ENCODE measurements around the gene FXR1.
"Not testable (repeated sequence)": the region's sequence is repeated elsewhere in the genome, so short reads cannot be mapped to it uniquely, and the experiment has no call there.

FXR1 gene

DNA sequence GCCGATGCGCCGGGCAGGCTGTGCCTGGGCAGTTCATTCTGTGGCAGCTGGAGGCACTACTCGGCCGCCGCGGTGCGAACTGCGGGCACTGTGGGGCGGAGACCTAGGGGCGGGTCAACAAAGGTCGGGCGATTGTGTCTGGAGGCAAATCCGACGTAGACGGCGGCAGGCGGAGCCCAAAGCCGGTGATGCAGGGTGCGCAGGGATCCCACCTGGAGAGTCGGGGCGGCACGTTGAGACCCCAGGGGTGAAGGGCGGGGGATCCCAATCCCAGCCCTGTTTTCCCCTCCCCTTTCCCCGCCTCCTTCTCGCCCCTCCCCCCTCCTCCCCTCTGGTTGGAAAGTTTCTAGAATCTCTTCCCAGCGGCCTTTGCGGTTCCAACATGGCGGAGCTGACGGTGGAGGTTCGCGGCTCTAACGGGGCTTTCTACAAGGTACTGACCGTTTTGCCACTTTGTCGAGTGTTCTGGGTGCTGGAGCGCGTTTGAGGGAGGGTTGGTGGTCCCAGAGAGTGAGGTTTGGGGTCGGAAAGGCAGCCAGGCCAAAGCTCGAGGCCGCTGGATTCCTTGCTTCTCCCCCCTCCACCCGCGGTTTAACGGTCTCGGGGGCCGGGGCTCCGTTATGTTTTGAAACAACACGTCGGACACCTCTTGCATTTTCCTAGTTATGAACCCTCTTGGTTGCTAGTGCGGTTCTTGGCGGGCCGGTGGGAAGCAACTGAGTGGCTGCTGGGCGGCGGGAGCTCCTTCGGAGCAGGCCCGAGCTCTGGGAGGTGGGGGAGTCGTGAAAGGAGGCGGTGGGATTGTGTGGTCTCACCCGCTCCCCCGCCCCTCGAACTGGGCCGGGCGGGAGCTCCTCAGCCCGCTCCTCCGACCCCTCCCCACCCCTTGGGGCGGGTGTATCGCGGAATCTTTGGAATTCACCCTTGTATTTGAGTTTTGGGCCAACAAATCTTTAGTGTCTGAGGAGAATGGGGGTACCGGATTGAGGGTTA, at the start of gene FXR1:
Gene FXR1 (plus strand): TSS at position 367 of the 993 bp plus-strand sequence. CDS start 16 bp downstream, at position 383.
- Histone ChIP-seq H3K9ac (ENCODE audit: low read length) (peak within 1 kb of the TSS; percentile 96), H3K4me1 (ENCODE audit: control insufficient read depth, insufficient read depth, low read length) (peaks cover 7% of the 10 kb centered on the region), H3K27me3 (ENCODE audit: control insufficient read depth, insufficient read depth, low read length) (no peaks in the 10 kb centered on the region), H3K36me3 (ENCODE audit: control insufficient read depth, insufficient read depth, low read length) (no peaks in the 10 kb centered on the region), H3K4me3 (ENCODE audit: low read length) (peak within 1 kb of the TSS; percentile 96), H3K9me3 (ENCODE audit: control insufficient read depth, low read length) (no peaks in the 10 kb centered on the region)

DNA sequence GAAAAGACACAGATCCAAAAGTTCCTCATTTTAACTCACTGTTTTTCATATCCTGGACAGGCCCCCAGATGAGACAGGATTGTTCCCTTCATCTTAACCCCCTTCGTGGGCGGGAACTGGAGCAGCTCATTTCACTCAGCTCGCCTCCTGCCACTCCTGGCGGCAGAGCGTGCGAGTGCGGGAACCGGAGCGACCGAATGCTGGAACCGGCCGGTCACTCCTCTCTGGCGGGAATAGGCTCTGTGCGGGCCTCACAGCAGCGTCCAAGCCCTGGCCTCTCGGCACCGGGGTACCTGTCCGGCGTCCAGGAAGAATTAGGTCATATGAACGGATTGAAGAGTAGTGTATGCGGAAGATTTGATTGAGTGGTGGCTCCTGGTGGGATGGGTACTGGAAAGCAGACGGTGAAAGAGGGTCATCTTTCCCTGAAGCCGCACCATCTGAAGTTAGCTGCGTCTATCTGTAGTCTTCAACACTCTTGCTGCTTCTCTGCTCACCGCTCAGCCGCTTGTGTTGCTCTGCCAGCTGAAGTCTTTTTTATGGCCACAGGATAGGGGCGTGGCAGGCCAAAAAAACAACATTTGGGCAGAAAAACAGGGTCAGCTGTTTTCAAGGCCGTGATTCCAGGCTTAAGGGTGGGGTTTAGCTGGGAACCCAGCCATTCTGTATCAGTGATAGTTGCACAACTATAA, 42.3 kb upstream of the FXR1 start:
- Histone ChIP-seq H3K9me3 (ENCODE audit: control insufficient read depth, low read length) (no peaks in the 10 kb centered on the region), H3K9ac (ENCODE audit: low read length) (no peak overlapping the region), H3K36me3 (ENCODE audit: control insufficient read depth, insufficient read depth, low read length) (no peaks in the 10 kb centered on the region), H3K4me1 (ENCODE audit: control insufficient read depth, insufficient read depth, low read length) (no peaks in the 10 kb centered on the region), H3K4me3 (ENCODE audit: low read length) (no peak overlapping the region), H3K27me3 (ENCODE audit: control insufficient read depth, insufficient read depth, low read length) (peaks cover 4% of the 10 kb centered on the region)

DNA sequence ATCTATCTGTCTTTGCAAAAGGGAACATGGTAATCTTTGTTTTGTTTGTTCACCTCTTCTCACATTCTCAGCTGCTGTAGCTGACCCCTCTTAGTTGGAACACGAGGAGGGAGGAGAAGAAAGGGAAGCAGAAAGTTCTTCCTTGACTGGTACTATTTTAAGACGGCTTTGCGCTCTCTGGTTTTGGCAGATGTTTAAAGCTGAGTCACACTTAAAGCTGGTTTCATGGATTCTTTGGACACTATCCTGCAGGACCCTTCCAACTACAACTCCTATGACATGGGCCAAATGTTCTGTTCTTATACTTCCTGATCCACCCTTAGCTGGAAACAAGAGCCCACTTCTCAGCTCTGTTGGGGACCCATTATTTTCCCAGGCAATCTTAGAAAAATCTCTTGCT, 40.6 kb upstream of the FXR1 start:
- Histone ChIP-seq H3K4me1 (ENCODE audit: control insufficient read depth, insufficient read depth, low read length) (no peaks in the 10 kb centered on the region), H3K9me3 (ENCODE audit: control insufficient read depth, low read length) (no peaks in the 10 kb centered on the region), H3K36me3 (ENCODE audit: control insufficient read depth, insufficient read depth, low read length) (no peaks in the 10 kb centered on the region), H3K9ac (ENCODE audit: low read length) (no peak overlapping the region), H3K27me3 (ENCODE audit: control insufficient read depth, insufficient read depth, low read length) (peaks cover 4% of the 10 kb centered on the region), H3K4me3 (ENCODE audit: low read length) (no peak overlapping the region)

DNA sequence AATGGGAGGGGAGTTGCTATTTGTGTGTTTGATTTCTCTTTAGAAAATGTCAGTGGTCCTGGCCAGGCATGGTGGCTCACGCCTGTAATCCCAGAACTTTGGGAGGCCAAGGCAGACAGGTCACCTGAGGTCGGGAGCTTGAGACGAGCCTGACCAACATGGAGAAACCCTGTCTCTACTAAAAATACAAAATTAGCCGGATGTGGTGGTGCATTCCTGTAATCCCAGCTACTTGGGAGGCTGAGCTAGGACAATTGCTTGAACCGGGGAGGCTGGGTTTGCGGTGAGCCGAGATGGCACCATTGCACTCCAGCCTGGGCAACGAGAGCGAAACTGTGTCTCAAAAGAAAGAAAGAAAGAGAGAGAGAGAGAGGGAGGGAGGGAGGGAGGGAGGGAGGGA, 40.0 kb upstream of the FXR1 start:
- not testable (repeated sequence) for H3K9ac ChIP-seq (ENCODE audit: low read length); H3K9me3 ChIP-seq (ENCODE audit: control insufficient read depth, low read length); H3K4me3 ChIP-seq (ENCODE audit: low read length); H3K27me3 ChIP-seq (ENCODE audit: control insufficient read depth, insufficient read depth, low read length); H3K4me1 ChIP-seq (ENCODE audit: control insufficient read depth, insufficient read depth, low read length); H3K36me3 ChIP-seq (ENCODE audit: control insufficient read depth, insufficient read depth, low read length)

DNA sequence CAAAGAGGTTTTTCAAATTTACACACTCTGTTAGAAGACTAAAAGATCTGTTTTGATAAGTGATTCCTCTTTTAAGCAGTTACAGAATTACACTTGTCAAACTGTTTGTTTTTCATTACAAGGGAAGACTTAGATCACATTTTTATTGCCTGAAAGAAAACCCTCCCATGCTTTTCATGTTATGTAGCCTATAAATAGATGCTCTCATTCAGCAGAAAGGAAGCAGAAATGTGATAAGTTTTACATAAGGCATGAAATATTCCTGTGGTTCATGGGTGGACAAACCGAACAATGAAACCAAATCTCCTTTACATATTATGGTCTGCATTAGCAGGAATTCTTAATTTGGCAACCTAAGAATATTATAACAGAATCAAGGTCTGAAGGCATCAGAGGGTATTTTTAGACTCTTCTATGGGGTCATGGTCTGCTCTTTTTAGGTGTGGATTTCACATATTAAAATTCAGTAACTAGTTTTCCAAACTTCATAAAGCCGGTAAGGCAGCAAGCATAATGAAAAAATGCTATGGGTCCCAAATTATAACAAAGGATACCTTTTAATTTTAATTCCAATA, 37.3 kb upstream of the FXR1 start:
- Histone ChIP-seq H3K4me1 (ENCODE audit: control insufficient read depth, insufficient read depth, low read length) (no peaks in the 10 kb centered on the region), H3K9ac (ENCODE audit: low read length) (no peak overlapping the region), H3K4me3 (ENCODE audit: low read length) (no peak overlapping the region), H3K9me3 (ENCODE audit: control insufficient read depth, low read length) (no peaks in the 10 kb centered on the region), H3K27me3 (ENCODE audit: control insufficient read depth, insufficient read depth, low read length) (no peaks in the 10 kb centered on the region), H3K36me3 (ENCODE audit: control insufficient read depth, insufficient read depth, low read length) (no peaks in the 10 kb centered on the region)

DNA sequence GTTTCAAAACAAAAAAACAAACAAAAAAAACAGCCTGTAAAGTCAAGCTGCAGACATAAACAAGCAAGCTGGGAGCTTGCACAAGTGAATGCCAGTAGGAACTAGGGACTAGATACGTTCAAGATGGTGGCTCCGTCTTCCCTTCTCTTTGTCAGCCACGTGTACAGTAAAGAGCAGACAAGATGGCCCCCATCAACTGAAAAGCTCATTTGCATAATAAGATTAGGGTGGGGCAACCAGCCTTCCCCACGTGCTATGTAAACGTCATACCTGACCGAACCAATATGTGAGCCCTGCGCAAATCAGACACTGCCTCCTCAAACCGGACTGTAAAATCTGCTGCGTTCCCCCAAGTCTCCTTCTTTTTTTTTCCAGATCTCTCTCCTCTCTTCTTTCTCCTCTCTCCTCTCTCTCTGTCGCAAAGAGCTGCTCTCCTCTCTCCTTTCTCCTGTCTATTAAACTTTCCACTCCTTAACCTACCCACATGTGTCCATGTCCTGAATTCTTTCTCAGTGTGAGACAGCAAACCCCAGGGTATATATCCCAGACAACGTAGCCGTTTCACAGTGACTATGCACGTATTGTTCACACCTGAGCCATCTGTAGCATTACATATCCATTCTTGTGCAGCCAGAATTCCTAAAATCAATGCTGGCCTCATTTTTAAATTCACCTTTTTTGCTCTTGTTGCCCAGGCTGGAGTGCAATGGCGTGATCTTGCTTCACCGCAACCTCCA, 31.2 kb upstream of the FXR1 start:
- Histone ChIP-seq H3K36me3 (ENCODE audit: control insufficient read depth, insufficient read depth, low read length) (no peaks in the 10 kb centered on the region), H3K4me3 (ENCODE audit: low read length) (no peak overlapping the region)

DNA sequence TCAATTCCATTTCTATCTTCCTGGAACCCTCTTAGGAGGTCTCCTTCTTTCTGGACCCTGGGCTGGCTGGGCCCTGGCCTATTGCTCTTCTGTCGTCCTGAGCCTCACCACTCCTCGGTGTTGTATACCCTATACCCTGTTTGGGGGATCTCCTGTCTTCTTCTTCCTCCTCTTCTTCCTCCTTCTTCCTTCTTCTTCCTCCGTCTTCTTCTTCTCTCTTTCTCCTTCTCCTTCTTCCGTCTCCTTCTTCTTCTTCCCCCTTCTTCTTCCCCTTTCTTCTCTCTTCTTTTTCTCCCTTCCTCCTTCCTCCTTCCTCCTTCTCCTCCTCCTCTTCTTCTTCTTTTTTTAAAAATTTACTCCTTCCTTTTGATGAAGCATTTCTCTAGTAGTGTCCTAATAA, 30.4 kb upstream of the FXR1 start:
- Histone ChIP-seq H3K4me3 (ENCODE audit: low read length) (no peak overlapping the region), H3K36me3 (ENCODE audit: control insufficient read depth, insufficient read depth, low read length) (no peaks in the 10 kb centered on the region), H3K27me3 (ENCODE audit: control insufficient read depth, insufficient read depth, low read length) (no peaks in the 10 kb centered on the region), H3K4me1 (ENCODE audit: control insufficient read depth, insufficient read depth, low read length) (no peaks in the 10 kb centered on the region), H3K9me3 (ENCODE audit: control insufficient read depth, low read length) (no peaks in the 10 kb centered on the region), H3K9ac (ENCODE audit: low read length) (no peak overlapping the region)

More for the DNA sequence above, 31.2 kb upstream of the FXR1 start:
- H3K4me1 ChIP-seq (ENCODE audit: control insufficient read depth, insufficient read depth, low read length) = no peaks in the 10 kb centered on the region
- H3K27me3 ChIP-seq (ENCODE audit: control insufficient read depth, insufficient read depth, low read length) = no peaks in the 10 kb centered on the region
- no peaks in the 10 kb centered on the region for H3K9me3 ChIP-seq (ENCODE audit: control insufficient read depth, low read length)
- no peak overlapping the region for H3K9ac ChIP-seq (ENCODE audit: low read length)

DNA sequence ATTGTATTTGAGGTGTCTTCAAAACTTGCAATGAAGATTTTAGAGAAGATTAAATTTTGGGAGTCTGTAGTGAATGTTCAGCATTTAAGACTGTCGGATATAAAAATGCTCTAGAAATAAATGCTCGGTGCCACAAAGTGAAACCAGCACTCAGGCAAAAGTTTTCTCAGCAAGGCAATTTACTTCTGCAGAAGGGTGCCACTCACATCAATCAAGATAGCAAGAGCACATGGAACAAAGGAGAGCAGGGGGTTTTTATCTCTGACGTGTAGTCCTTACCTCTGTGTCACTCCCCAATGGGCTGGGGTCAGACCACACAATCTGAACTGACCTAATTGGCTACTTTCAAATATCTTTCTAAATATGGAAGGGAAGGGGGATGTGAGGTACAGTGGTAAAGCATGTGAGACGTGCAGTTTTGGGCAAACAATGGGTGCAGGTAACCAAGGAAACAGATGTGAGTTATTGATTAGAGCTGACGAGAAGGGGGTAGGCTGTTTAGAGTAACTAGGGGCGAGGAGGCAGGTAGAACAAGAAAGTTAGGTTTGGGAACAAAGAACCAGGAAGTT, 23.4 kb upstream of the FXR1 start:
- no peaks in the 10 kb centered on the region for H3K4me1 ChIP-seq (ENCODE audit: control insufficient read depth, insufficient read depth, low read length)
- H3K9ac ChIP-seq (ENCODE audit: low read length) = no peak overlapping the region
- H3K9me3 ChIP-seq (ENCODE audit: control insufficient read depth, low read length) = peaks cover 10% of the 10 kb centered on the region
- no peaks in the 10 kb centered on the region for H3K36me3 ChIP-seq (ENCODE audit: control insufficient read depth, insufficient read depth, low read length)
- no peak overlapping the region for H3K4me3 ChIP-seq (ENCODE audit: low read length)
- no peaks in the 10 kb centered on the region for H3K27me3 ChIP-seq (ENCODE audit: control insufficient read depth, insufficient read depth, low read length)

DNA sequence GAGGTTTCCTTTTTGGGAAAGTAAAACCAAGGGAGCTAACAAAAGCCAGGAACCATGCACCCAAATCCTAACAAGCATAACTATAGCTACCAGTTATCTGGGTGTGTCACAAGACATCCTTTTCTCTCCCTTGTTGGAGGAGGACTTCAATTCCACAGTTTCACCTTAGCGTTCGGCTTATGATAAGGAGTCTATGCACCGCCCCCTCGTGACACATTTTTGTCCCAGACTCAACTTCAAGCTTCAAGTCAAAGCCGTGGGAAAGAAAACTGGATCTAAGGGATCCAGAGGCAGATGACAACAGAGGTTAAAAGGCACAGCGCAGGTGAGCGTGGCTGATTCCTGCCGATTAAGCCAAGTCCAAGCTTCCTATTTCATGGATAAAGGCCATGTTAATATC, 13.9 kb upstream of the FXR1 start:
- H3K9me3 ChIP-seq (ENCODE audit: control insufficient read depth, low read length) = no peaks in the 10 kb centered on the region

DNA sequence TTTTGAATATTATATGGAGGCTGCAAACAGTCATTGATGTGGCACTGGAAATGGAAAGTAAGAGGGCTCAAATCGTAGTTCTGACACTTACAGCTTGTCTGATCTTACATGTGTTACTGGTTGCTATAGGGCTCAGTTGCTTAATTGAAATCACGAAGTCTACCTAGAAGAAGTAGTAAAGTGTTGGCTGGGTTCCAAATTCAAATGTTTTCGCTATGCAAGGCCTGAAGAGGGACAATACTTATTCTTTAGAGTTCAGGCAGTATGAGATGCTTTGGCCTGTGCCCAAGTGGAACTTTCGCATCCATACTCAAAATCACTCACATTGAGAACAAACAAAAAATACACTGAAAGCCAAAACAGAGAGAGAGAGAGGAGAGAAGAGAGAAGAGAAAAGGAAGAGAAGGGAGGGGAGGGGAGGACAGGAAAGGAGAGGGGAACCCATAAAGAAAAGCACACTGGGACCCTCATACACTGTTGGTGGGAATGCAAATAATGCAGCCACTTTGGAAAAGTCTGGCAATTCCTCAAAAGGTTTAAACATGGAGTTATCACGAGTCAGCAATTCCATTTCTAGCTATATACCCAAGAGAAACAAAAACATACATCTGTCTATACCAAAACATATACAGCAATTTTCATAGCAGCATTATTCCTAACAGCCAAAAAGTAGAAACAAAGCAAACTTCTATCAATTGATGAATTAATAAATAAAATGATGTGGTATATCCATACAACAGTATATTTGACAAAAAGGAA, 2.9 kb upstream of the FXR1 start:
- Histone ChIP-seq H3K4me1 (ENCODE audit: control insufficient read depth, insufficient read depth, low read length) (peaks cover 7% of the 10 kb centered on the region), H3K4me3 (ENCODE audit: low read length) (no peak overlapping the region), H3K9me3 (ENCODE audit: control insufficient read depth, low read length) (no peaks in the 10 kb centered on the region), H3K27me3 (ENCODE audit: control insufficient read depth, insufficient read depth, low read length) (no peaks in the 10 kb centered on the region), H3K36me3 (ENCODE audit: control insufficient read depth, insufficient read depth, low read length) (no peaks in the 10 kb centered on the region), H3K9ac (ENCODE audit: low read length) (no peak overlapping the region)

More for the DNA sequence above, 13.9 kb upstream of the FXR1 start:
- Histone ChIP-seq H3K27me3 (ENCODE audit: control insufficient read depth, insufficient read depth, low read length) (no peaks in the 10 kb centered on the region), H3K4me3 (ENCODE audit: low read length) (no peak overlapping the region), H3K36me3 (ENCODE audit: control insufficient read depth, insufficient read depth, low read length) (no peaks in the 10 kb centered on the region), H3K9ac (ENCODE audit: low read length) (no peak overlapping the region), H3K4me1 (ENCODE audit: control insufficient read depth, insufficient read depth, low read length) (no peaks in the 10 kb centered on the region)

DNA sequence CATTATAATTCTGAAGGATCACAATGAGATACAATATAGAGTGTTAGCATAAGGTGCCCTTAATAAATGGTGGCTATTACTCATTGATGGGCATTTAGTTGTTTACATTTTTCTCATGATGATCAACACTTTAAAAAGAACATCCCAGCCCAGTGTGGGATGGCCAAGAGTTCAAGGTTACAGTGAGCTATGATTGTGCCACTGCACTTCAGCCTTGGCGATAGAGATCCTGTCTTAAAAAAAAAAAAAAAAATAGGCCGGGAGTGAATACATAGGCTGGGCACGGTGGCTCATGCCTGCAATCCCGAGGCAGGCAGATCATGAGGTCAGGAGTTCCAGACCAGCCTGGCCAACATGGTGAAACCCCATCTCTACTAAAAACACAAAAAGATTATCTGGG, 1.6 kb upstream of the FXR1 start:
- H3K36me3 ChIP-seq (ENCODE audit: control insufficient read depth, insufficient read depth, low read length) = no peaks in the 10 kb centered on the region
- no peaks in the 10 kb centered on the region for H3K9me3 ChIP-seq (ENCODE audit: control insufficient read depth, low read length)
- H3K4me3 ChIP-seq (ENCODE audit: low read length) = no peak overlapping the region
- peaks cover 7% of the 10 kb centered on the region for H3K4me1 ChIP-seq (ENCODE audit: control insufficient read depth, insufficient read depth, low read length)
- H3K27me3 ChIP-seq (ENCODE audit: control insufficient read depth, insufficient read depth, low read length) = no peaks in the 10 kb centered on the region
- no peak overlapping the region for H3K9ac ChIP-seq (ENCODE audit: low read length)

Data from mucosa of stomach (tissue), 1 donor.